ENCODE data around the gene PPP1R37. TPM values are rescaled to one million over a fixed set of nuclear protein-coding genes. Genes with fewer than 3 reads are reported as not detected.

The PPP1R37 gene
- total and polyA plus RNA-seq, 12 donors = 12.5 to 38.3 (median 16.8) TPM

DNA sequence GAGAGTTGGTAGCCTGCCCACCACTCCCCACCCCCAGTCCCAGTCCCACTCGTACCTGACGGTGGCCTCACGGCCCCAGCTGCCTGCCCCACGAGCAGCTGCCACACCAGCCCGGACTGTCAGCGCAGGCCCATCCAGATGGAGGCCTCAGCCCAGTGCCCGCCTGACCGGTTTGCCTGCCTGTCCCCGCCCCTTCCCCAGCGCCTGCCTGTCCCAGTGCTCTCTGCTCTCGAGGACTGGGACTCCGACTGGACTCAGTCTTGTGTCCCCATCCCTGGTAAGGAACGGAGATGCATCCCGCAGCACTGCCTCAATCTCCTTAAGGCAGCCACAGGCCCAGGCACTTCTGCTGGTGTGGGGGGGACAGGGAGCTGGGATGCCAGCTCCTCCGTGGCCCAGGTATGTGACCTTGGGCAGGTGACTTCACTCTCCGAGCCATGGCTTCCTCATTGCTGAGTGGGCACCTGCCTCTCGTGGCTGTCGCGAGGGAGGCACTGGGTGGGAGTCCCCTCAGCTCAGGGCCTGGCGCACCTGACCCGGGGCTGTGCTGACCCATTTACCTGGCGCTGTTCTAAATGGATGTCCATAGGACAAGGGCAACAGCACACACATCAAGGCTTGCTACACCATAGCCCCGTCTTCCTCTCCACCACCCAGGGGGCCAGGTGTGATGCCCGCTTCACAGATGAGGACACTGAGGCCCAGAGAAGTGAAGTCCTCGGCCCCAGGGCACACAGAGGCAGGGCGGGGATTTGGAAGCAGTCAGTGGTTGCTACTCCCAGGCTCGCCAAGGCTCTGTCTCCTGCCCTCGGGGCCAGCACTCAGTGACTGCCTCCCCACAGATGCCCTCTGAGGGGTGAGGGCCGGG lies 68.1 kb downstream of the PPP1R37 start, which contains the start of gene NKPD1:
TSS of gene NKPD1 (minus strand) at position 113 of the 868 bp plus-strand sequence. CDS start 832 bp downstream, outside the sequence.
- Histone ChIP-seq H3K36me3 (no peaks in the 10 kb centered on the region), H3K4me1 (peaks cover 7 to 23% (median 14%) of the 10 kb centered on the region in 9 donors), H3K4me3 (no peak within 1 kb of the TSS), H3K9me3 (no peaks in the 10 kb centered on the region), H3K27me3 (peaks cover 0 to 43% (median 33%) of the 10 kb centered on the region in 7 donors), H3K27ac (no peak within 1 kb of the TSS)
- TF ChIP-seq, protein P1, sequence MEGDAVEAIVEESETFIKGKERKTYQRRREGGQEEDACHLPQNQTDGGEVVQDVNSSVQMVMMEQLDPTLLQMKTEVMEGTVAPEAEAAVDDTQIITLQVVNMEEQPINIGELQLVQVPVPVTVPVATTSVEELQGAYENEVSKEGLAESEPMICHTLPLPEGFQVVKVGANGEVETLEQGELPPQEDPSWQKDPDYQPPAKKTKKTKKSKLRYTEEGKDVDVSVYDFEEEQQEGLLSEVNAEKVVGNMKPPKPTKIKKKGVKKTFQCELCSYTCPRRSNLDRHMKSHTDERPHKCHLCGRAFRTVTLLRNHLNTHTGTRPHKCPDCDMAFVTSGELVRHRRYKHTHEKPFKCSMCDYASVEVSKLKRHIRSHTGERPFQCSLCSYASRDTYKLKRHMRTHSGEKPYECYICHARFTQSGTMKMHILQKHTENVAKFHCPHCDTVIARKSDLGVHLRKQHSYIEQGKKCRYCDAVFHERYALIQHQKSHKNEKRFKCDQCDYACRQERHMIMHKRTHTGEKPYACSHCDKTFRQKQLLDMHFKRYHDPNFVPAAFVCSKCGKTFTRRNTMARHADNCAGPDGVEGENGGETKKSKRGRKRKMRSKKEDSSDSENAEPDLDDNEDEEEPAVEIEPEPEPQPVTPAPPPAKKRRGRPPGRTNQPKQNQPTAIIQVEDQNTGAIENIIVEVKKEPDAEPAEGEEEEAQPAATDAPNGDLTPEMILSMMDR (IDR thresholded peaks at IDR 0.05) = no peak
- WGBS, 2 donors = 56 to 57% methylated on average over 29 of the region's 29 CpGs
- DNase-seq = no peak
- intact Hi-C loops (cut with DNase I) = no loop called here
- no peak for ATAC-seq

- peak in 1 of 2 donors; percentile 22 for DNase-seq
- WGBS, 2 donors = 37 to 47% methylated on average over 32 of the region's 32 CpGs
- peak in 5 of 8 donors; percentile 21 to 45 (median 27) for ATAC-seq
- H3K9me3 ChIP-seq = no peaks in the 10 kb centered on the region
- H3K36me3 ChIP-seq = no peaks in the 10 kb centered on the region
- intact Hi-C loops (cut with DNase I) = no loop called here
- peaks cover 0 to 40% (median 33%) of the 10 kb centered on the region in 7 donors for H3K27me3 ChIP-seq
- TF ChIP-seq, protein P1 (IDR thresholded peaks at IDR 0.05) = peak in 8 of 9 donors; percentile 18 to 56 (median 46)
- H3K4me3 ChIP-seq = no peak overlapping the region
- no peak overlapping the region for H3K27ac ChIP-seq
- H3K4me1 ChIP-seq = peaks cover 7 to 30% (median 20%) of the 10 kb centered on the region in 9 donors
Measured at GRCh38 chr19:45161738-45162607, 69.0 kb downstream of the PPP1R37 start.

GRCh38 chr19:45162608-45163143 lies 69.7 kb downstream of the PPP1R37 start:
- 81 to 84% methylated on average over 18 of the region's 18 CpGs for WGBS, 2 donors
- intact Hi-C loops (cut with DNase I) = no loop called here

More at GRCh38 chr19:45162608-45163143, 69.7 kb downstream of the PPP1R37 start:
- H3K27ac ChIP-seq = no peak overlapping the region
- no peaks in the 10 kb centered on the region for H3K9me3 ChIP-seq
- DNase-seq (no peak), ATAC-seq (no peak)
- H3K27me3 ChIP-seq = peaks cover 0 to 39% (median 33%) of the 10 kb centered on the region in 7 donors
- H3K36me3 ChIP-seq = no peaks in the 10 kb centered on the region
- no peak overlapping the region for H3K4me3 ChIP-seq
- TF ChIP-seq, protein P1 (IDR thresholded peaks at IDR 0.05) = no peak
- H3K4me1 ChIP-seq = peaks cover 7 to 36% (median 20%) of the 10 kb centered on the region in 9 donors
